Esophagus muscularis mucosa (tissue), 4 donors: Measurements from ENCODE around the gene EIF4G3. TPM values are rescaled to one million over a fixed set of nuclear protein-coding genes. Genes with fewer than 3 reads are reported as not detected.

Source experiments
- DNase-seq: peaks from one replicate; pipeline ENCODE4 v3.0.0-alpha.2; 2017; ENCODE audit errors: extremely low spot score
- H3K27ac ChIP-seq, 4 donors: fragments of 200-600 bp; sonication (generic); replicated peaks in 1 of 4; 1 replicate in 3 of 4; 2 replicates in 1 of 4; pipeline ENCODE4 v1.5.1; 2016 to 2019; ENCODE audit warnings: mild to moderate bottlenecking in 1 of 4
- H3K27me3 ChIP-seq, 4 donors: fragments of 200-600 bp; sonication (generic); one replicate each; pipeline versions ENCODE4 v1.5.1 to v1.6.0; 2016 to 2019
- H3K36me3 ChIP-seq, 4 donors: fragments of 200-600 bp; sonication (generic); one replicate each; pipeline ENCODE4 v1.5.1; 2016 to 2019
- H3K4me1 ChIP-seq, 4 donors: fragments of 200-600 bp; sonication (generic); one replicate each; pipeline ENCODE4 v1.5.1; 2016 to 2019
- H3K4me3 ChIP-seq, 4 donors: fragments of 200-600 bp; sonication (generic); 1 replicate in 2 of 4; 2 replicates in 2 of 4; pipeline ENCODE4 v1.5.1; 2016 to 2019; ENCODE audit warnings: mild to moderate bottlenecking in 4 of 4, moderate library complexity in 1 of 4
- H3K9me3 ChIP-seq, 4 donors: fragments of 200-600 bp; sonication (generic); 1 replicate in 3 of 4; 2 replicates in 1 of 4; pipeline ENCODE4 v1.5.1; 2016 to 2019
- CTCF ChIP-seq, 3 experiments: fragments of 200-600 bp in 2 of 3; fragments of 450-650 bp in 1 of 3; sonication (generic) in 2 of 3; IDR thresholded peaks; one replicate each; pipeline ENCODE4 v1.5.1; 2017 to 2019; ENCODE audit warnings: antibody characterized with exemption in 3 of 3, mild to moderate bottlenecking in 2 of 3, moderate library complexity in 1 of 3
- EP300 ChIP-seq: sonication (generic); formaldehyde crosslinking; IDR thresholded peaks from one replicate; pipeline ENCODE4 v1.6.1; 2017; ENCODE audit warnings: antibody characterized with exemption
- POLR2A ChIP-seq: fragments of 450-650 bp; IDR thresholded peaks from one replicate; pipeline ENCODE4 v1.6.1; 2017; ENCODE audit warnings: antibody characterized with exemption, moderate library complexity, mild to moderate bottlenecking, low read depth
- POLR2AphosphoS5 ChIP-seq, 2 donors: sonication (generic); formaldehyde crosslinking; IDR thresholded peaks; one replicate each; pipeline ENCODE4 v1.6.1; 2017; ENCODE audit warnings: antibody characterized with exemption in 2 of 2
- WGBS: methylation state at CpG from one replicate; pipeline ENCODE4 v1.1.5; 2018; 5-methylcytosine and 5-hydroxymethylcytosine counted together
- intact Hi-C: fragments of 100-400 bp; cut with DNase I; formaldehyde crosslinking; loops from one replicate; pipeline ENCODE4 v1.15.1; 2023
- total RNA-seq, 4 donors: library from RNA; depleted of rRNA; stranded (reverse); fragments of >200 nt; gene quantifications; one replicate each; pipeline versions ENCODE4 v1.1.0 to v1.2.1, GENCODE V29; 2016

Gene EIF4G3
- total RNA-seq, 4 donors from 2014 or later = 43.7 to 64.0 (median 62.2) TPM

DNA sequence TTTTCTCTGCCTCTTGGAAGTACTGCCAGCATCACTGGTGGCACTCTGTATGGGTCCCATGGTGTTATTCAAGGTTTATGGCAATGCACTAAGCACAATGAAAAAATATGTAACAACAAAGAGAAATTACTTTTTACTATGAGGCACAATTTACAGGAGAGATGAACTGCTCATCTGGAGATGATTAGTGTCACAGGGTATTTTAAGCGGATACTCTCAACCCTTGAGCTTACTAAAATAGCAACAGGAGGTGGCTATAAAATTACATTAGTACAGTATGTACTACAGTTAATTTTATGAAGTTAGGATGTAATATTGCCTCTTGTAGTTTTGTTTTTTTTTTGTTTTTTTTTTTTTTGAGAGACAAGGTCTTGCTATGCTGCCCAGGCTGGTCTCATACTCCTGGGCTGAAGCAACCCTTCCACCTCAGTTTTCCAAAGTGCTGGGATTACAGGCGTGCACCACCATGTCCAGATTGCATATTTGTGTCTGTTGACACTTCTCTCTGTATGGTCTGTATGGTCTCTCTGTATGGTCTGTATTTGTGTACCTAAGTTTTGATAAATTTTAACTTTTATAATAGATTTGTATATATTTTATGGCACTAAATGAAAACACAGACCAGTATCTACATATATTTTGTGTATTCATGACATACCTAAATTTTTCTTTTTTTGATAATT, 214.0 kb downstream of the EIF4G3 start:
- 94% methylated on average over 2 of the region's 2 CpGs for WGBS
- Histone ChIP-seq H3K9me3 (no peaks in the 10 kb centered on the region), H3K36me3 (peaks cover 0 to 8% (median 3%) of the 10 kb centered on the region in 4 donors), H3K4me3 (no peak overlapping the region), H3K27ac (no peak overlapping the region), H3K4me1 (peaks cover 0 to 5% (median 0%) of the 10 kb centered on the region in 4 donors), H3K27me3 (no peaks in the 10 kb centered on the region)
- intact Hi-C loops = no loop called here
- no peak for DNase-seq
- TF ChIP-seq POLR2AphosphoS5 (IDR thresholded peaks at IDR 0.05) = no peak

DNA sequence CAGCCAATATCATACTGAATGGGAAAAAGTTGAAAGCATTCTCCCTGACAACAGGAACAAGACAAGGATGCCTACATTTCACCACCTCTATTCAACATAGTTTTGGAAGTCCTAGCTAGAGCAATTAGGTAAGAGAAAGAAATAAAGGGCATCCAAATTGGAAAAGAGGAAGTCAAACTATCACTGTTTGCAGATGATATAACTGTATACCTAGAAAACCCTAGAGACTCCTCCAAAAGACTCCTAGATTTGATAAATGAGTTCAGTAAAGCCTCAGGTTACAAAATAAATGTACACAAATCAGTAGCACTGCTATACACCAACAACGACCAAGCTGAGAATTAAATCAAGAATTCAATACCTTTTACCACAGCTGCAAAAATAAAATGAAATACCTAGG, 218.3 kb downstream of the EIF4G3 start:
- DNase-seq = no peak
- Histone ChIP-seq H3K36me3 (peaks cover 0 to 8% (median 3%) of the 10 kb centered on the region in 4 donors), H3K27me3 (no peaks in the 10 kb centered on the region), H3K4me1 (no peaks in the 10 kb centered on the region), H3K9me3 (no peaks in the 10 kb centered on the region), H3K27ac (no peak overlapping the region), H3K4me3 (no peak overlapping the region)
- intact Hi-C loops = no loop called here
- TF ChIP-seq POLR2A (no peak), CTCF (IDR thresholded peaks at IDR 0.05) (no peak), POLR2AphosphoS5 (IDR thresholded peaks at IDR 0.05) (no peak), EP300 (no peak)
- 75% methylated on average over 1 of the region's 1 CpG for WGBS

GRCh38 chr1:20956272-20956671, 220.4 kb downstream of the EIF4G3 start:
- Histone ChIP-seq H3K27ac (no peak overlapping the region), H3K4me1 (no peaks in the 10 kb centered on the region), H3K27me3 (no peaks in the 10 kb centered on the region), H3K36me3 (peaks cover 0 to 8% (median 3%) of the 10 kb centered on the region in 4 donors), H3K9me3 (no peaks in the 10 kb centered on the region), H3K4me3 (no peak overlapping the region)
- WGBS = 94% methylated on average over 1 of the region's 1 CpG
- no peak for DNase-seq
- TF ChIP-seq POLR2A (no peak), POLR2AphosphoS5 (IDR thresholded peaks at IDR 0.05) (no peak), EP300 (no peak), CTCF (IDR thresholded peaks at IDR 0.05) (no peak)
- intact Hi-C loops = no loop called here

DNA sequence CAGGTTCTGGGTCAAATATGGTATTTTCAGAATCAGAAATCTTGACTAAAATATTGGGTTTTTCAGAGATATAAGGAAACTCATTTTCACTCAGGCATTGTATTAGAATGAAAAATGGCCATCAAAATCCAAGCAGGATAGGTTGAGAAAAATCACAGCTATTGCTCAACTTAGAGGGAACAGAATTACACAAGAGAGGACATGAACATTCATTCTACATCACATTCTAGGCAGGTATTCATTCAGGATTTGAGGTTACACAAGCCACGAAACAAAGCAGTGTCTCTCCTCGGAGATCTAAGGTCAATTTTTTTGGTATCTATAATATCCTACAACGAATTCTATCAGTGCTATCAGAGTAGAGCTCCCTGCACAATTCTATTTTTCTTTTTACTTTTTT, 226.0 kb downstream of the EIF4G3 start:
- intact Hi-C loops = no loop called here
- TF ChIP-seq POLR2A = no peak
- TF ChIP-seq POLR2AphosphoS5 (IDR thresholded peaks at IDR 0.05) = no peak
- TF ChIP-seq EP300 = no peak
- TF ChIP-seq CTCF (IDR thresholded peaks at IDR 0.05) = no peak
- 93% methylated on average over 3 of the region's 3 CpGs for WGBS

GRCh38 chr1:20949871-20950590, 226.7 kb downstream of the EIF4G3 start:
- Histone ChIP-seq H3K27me3 (no peaks in the 10 kb centered on the region), H3K36me3 (peaks cover 0 to 21% (median 3%) of the 10 kb centered on the region in 4 donors), H3K9me3 (no peaks in the 10 kb centered on the region), H3K4me3 (no peak overlapping the region), H3K4me1 (no peaks in the 10 kb centered on the region), H3K27ac (no peak overlapping the region)
- WGBS = 86% methylated on average over 9 of the region's 9 CpGs
- intact Hi-C loops = no loop called here
- TF ChIP-seq POLR2AphosphoS5 (IDR thresholded peaks at IDR 0.05) = no peak
- TF ChIP-seq CTCF (IDR thresholded peaks at IDR 0.05) = no peak
- TF ChIP-seq POLR2A = no peak
- TF ChIP-seq EP300 = no peak
- DNase-seq = no peak

More for the DNA sequence above, 226.0 kb downstream of the EIF4G3 start:
- Histone ChIP-seq H3K36me3 (peaks cover 0 to 21% (median 3%) of the 10 kb centered on the region in 4 donors), H3K27me3 (no peaks in the 10 kb centered on the region), H3K9me3 (no peaks in the 10 kb centered on the region), H3K4me1 (no peaks in the 10 kb centered on the region), H3K4me3 (no peak overlapping the region), H3K27ac (no peak overlapping the region)
- DNase-seq = no peak
